Kidney glomerular epithelial cell (primary cell): ENCODE data around the gene GMDS.
A peak's percentile ranks its signal among the peaks of the same experiment; 100 is the strongest.

Source experiments
- DNase-seq: peaks from one replicate; lab custom pipeline; 2025; lab: John Stamatoyannopoulos, UW

Gene GMDS

DNA sequence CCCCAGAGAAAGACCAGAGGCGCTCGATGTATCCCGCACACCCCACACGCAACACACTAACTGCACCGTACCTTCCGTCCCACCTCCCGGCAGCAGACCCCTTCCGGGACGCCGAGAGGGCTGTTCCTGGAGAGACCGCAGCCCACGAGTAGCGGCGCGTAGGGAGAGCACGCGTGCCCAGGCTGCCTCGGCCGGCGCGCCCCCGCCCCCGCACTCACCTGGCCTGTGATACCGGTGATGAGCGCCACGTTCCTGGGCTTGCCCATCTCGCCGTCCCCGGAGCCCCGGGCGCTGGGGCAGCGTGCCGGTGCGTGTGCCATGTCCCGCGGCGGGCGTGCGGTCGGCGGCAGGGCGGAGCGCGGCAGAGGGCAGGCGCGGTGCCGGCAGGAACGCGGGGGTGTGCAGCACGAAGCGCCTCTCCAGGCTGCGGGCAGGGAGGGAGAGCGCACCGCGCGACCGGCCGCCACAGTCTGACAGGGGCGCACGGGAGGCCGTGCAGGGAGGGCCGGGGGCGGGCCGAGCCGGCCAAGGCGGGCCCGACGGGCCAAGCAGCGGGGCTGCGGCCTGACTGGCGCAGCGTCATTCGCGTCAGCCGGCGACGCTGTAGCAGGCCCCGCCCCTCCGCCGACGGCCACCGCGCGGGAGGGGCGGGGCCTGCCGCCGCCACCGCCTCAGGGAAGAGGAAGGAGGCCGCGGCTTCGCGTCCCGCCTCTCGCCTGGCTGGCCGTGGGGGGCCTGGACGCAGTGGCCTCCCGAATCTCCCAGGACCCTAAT is at the start of gene GMDS:
Gene GMDS (minus strand): TSS at position 503 of the 774 bp plus-strand sequence.
- peak; percentile 77 for DNase-seq

DNA sequence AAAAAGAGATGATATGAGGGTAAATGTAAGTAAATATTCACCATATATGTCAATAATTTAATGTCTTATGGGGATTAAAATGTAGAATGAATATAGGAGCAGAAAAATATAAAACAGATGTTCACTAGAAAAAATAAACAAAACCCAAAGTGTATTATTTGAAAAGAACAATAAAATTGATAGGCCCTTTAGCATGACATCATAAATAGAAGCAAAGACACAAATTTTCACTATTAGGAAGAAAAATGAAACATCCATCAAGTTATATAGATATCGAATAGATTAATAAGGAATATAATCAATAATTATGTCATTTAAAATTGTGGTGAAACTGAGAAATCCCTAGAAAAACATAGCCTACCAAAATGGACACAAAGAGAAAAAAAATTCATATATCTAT is 40.1 kb upstream of the GMDS start:
- no peak for DNase-seq

DNA sequence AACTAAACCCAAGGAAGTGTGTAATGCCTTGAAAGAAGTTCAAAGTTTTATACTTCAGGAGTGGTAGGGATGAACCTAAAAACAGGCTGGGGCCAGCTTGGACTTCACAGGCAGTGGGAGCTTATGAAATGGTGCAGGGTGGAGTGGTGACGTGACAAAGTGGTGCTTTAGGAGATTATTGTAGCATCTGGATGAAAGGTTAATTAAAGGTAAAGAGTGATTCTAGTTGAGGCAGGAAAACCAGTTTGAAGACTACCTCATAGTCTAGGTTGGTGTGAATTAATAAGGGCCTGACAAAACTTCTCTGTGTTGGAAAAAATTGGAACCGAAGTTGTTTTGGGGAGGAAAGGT is 30.5 kb upstream of the GMDS start:
- no peak for DNase-seq

DNA sequence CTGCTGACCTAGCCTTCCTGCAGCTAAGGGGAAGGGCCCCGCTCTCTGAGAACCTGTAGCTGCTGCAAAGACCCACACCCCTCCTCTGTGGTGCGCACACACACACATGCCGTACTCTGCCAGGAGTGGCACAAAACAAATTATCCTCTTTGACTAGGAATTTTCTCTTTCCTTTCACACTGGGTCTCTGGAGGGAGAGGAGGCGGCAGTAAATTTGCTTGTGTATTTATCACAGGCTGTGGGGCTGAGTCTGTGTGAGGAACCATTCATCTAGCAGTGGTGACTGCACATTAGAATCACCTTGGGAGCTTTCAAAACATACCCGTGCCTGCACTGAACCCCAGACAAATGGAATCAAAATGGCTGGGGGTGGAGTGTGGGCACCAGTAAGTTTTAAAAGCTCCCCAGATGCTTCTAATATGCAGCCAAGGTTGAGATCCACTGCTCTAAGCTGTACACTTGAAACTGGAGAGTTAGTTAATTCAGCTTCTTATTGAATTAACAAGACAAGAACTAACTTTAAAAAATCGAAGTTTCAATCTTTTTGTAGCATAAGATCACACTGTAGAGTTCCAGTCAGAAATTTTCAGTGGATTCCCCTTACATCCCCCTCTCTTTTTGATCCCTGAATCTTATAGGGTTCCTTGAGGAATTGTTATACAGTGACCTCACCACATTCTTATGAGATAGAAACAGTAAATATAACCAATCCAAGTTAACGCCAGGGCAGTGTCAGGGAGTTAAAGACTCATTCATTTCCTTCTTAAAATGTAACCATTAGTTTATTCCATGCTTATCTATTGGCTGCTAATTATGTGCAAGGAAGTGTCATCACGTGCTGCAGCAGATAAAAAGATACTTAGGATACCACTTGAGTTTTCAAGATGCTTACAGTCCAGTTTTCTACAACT is 29.8 kb upstream of the GMDS start:
- peak; percentile 43 for DNase-seq

DNA sequence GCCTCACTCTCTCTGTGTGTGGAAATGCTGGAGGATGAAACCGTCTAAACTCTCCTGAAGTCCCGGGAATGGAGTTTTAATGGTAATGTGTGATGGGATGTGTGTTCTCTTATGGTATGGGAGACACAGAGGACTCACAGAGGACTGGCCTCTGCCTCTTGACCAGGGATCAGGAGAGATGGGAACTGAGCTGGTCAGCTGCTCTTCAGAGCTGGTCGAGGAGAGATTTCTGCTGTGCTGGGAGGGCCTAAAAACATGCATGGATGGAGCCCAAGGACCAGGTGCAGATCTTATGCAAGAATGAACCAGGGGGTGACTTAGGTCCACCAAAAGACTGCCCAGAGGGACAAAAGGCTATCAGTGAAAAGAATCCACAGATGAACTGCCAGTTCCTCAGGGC is 27.3 kb upstream of the GMDS start:
- DNase-seq: no peak

DNA sequence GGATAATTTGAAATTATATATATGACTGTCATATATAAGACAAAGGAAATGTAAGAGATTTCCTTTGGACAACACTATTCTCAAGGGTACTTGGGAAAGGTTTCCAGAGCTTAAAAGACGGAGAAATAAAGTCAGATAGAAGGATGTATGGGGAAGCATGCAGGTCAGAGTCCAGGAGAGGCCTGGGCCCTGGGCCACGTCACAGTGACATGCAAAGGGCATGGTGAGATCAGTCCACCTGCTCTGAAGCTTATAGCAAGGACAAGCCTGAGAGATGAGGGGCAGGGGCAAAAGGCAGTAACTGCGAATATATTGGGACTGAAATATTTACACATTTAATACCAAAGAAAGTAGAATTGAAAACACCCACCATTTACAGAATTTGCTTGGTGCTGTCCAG is 24.6 kb upstream of the GMDS start:
- no peak for DNase-seq

DNA sequence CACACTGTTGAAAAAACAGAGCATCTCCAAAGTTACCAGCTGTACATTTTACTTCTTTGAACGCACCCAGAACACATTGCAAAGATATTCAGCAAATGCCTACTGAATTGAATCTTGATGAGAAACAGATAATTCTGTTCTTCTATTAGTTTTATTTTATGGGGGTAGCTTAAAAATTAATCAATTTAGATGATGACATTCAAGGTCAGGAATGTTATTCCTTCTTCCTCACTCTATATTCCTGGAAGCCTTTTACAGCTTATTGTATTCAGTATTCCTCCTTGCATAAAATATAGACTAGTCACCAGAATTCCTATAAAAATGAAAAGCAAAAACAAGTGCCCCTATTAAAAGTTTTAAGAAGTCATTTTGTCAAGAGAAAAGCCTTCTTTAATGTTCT is 21.4 kb upstream of the GMDS start:
- DNase-seq: peak; percentile 59

DNA sequence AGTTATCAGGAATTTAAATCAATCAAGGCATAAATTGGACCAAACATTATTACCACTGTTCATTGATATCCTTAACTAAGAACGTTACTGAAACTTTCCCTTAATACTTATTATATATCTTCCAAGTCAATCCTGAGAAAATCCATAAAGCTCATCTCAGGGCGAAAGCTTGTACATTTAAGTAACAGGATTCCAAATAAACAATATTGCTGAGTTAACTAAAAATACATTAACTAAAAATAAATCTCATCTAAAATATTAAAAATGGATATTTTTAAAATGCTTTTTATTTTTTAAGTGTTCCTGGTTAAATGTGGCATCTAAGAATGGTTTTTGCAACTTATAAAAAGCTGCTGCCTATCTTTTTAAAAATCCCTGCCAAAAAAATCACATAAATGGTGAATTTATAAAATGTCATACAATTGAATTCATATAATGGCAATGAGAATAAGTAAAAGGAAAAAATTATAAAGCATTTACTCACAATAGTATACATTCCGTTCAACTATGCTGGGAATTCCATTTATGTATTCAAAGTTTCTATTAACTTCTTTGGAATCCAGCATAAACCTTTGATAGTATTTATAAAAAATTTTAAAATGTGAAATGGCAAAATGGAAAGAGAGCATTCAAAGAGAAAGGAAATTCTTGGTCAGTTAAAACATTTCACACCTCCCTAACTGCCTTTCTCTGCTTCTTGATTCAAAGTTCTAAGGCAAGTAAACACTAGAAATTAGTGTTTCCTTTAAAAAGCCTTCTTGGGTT is 20.8 kb upstream of the GMDS start:
- peak; percentile 58 for DNase-seq

DNA sequence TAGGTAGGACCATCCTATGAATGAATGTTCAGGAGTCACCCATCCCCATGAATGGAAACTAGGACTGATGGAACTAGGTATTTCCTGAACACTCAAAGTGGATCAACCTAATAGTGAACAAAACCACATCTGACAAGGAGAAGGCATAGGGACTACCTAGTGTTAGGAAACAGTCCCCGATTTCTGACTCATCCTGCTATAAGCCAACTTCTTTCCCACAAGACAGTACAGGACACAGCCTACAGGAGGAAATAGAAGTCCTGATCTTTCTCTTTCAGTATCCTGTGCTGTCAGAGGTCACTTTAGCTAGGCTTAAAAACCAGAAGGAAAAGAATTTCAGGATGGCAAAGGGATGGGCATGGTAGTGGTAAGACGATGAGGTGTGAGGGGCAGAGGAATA is 19.5 kb upstream of the GMDS start:
- no peak for DNase-seq

DNA sequence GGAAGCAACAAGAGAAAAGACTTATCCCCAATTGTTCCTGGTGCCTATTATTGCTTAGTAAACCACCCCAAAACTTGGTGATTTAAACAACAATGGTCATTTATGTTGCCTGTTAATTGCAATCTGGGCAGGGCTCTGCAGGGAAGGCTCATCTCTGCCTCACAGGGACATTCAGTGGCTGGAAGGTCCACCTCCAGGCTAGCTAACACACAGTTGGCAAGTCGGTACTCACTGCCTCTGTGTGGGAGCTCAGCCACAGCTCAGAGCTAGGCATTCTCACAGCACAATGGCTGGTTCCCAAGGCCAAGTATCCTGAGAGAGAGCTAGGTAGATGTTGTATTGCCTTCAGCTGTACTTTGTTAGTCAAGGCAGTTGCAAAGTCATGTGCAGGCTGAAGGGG is 18.5 kb upstream of the GMDS start:
- DNase-seq: no peak

DNA sequence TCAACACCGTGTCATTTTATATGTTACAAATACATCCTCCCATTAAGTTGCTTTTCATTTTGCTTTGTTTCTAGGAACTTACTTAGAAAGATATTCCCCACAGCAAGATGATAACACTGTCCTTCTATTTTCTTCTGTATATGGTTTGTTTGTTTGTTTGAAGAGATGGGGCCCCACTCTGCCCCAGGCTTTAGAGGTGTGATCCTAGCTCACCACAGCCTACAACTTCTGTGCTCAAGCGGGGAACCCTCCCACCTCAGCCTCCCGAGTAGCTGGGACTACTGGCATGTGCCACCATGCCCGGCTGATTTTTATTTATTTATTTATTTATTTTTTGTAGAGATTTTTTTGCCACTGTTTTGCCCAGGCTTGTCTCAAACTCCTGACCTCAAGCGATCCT is 14.2 kb upstream of the GMDS start:
- DNase-seq: no peak

DNA sequence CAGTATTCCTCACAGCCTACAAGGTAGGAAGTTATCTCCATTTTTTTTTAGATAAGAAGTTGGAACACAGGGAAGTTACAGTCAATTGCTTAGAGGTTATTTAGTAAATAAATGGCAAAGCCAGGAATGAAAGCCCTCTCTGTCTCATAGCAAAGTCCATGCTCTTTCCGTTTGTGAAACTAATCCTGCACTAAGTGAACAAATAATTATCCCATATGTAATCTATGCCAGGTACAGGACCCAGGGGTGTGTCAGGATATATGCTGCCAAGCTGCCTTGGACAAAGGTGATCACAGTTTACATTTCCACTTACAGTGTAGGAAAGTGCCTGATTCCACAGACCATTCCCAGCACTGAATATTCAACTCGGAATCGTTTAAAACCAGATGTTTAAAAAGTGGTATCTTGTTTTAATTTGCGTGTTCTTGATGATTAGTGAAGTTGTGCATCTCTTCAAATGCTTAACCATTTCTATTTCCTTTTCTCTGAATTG is 13.6 kb upstream of the GMDS start:
- DNase-seq: no peak

DNA sequence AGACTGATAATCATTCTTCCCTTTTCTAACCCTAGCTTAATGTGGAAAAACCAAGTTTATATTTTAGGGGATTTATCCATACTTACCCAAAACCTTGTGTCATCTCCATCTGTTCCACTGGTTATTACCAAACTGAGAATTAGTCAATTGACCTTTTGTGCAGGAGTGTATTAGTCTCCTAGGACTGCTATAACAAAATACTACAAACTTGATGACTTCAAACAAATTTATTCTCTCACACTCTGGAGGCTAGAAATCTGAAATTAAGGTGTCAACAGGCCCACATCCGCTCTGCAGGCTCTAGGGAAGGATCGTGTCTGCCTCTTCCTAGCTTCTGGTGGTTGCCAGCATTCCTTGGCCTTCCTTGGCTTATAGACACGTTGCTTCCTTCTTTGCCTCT is 12.7 kb upstream of the GMDS start:
- DNase-seq: no peak

DNA sequence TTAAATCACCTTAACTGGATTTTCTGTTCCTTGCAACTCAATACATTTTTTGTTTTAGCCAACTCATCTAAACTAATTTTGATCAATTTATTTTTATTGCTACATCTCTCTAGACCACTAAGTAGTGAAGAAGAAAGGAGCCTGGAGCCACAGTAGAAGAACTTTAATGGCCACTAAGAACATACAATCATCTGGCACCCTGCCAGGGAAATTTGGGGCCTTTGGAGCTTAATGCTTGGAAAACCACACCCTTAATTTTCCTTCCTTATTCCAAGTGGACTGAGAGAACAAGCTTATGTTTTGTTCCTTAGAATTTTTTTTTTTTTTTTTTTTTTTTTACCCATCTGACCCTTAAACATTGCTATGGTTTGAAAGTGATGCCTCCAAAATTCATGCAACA is 12.0 kb upstream of the GMDS start:
- no peak for DNase-seq

DNA sequence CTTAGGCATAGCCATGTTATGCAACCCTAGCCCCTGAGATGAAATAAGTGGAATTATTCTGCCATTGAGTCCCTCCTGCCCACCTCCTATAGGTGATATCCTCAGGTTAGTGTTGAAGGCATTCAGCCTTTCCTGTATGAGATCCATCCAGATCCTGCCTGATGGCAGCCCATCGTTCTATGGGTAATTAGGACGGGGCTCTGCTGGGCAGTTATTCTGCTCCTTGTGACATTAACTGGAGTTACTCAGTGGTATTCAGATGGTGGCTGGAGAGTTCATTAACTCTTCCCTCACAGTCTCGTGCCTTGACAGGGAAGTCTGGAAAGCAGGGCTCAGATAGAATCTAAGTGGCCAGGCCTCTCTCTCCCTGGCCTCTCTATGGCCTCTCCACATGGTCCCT is 9.3 kb upstream of the GMDS start:
- DNase-seq: no peak

DNA sequence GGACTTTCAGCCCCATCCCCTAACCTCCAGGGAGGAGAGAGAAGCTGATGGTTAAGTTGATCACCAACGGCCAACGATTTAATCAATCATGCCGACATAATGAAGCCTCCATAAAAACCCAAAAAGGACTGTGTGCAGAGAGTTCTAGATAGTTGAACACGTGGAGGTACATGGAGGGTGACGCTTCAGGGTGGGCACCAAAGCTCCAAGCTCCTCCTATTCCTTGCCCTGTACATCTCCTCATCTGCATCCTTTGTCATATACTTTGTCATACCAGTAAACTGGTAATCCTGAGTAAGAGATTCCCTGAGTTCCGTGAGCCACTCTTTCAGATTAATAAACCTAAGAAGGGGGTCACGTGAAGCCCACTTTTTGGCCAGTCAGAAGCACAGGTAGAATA is 3.7 kb upstream of the GMDS start:
- DNase-seq: no peak

DNA sequence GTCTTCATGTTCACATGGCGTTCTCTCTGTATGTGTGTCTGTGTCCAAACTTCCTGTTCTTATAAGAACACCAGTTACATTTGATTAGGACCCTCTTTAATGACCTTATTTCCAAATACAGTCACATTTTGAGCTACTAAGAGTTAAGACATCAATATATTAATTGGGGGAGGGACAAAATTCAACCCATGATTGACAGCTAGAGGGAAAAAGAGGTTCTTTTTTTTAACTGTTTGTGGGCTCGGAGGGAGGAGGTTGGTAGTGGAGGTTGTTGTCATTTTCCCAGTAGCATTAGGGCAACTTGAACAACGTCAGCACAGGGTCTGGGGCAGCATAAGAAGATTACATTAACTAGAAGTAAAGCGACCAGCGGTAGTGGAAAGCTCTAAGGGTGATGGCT is 2.3 kb upstream of the GMDS start:
- no peak for DNase-seq

DNA sequence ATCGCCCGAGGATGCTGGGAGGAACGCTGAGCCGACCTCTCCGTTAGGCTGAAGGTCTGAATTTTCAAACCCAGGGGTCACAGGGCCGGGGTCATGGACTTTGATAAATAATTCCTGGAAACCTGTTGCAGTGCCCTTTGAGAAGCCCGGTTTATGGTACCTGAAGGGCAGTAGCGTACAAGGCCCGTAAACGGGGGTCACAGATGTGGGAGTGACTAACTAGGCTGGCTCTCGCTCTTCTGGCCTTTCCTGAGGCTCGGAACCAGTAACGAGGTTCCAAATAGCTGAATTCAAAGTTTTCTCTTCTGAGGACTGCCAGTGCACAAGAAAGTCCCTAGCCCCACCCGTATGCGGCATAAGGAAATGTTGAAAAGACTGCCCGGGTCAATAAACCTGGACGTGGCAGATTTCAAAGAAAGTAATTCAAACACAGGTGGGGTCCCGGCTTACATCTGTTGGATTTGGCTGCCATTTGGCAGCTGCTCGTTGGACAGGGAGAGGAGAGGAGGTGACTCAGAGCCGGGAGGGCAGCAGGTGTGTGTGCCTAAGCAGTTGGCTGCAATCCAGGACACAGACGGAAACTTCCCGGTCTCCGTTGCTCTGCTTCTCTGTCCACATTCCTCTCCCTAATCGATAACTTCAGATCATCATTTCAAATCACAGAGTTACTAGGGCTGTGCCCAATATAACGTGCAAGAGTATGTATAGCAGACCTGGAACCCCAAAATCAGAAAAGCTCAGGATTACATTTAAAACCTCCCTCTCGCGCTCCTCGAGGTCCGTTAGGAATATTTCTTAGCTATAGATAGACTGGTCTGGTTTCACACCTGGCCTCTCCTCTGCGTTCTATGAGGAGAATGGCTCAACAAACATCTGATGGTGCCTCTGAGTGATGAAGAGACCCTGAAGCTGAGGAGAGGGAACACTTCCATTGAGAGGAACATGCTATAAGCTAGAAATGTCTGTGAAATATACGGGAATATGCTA is 765 bp upstream of the GMDS start:
- DNase-seq: peak; percentile 59

DNA sequence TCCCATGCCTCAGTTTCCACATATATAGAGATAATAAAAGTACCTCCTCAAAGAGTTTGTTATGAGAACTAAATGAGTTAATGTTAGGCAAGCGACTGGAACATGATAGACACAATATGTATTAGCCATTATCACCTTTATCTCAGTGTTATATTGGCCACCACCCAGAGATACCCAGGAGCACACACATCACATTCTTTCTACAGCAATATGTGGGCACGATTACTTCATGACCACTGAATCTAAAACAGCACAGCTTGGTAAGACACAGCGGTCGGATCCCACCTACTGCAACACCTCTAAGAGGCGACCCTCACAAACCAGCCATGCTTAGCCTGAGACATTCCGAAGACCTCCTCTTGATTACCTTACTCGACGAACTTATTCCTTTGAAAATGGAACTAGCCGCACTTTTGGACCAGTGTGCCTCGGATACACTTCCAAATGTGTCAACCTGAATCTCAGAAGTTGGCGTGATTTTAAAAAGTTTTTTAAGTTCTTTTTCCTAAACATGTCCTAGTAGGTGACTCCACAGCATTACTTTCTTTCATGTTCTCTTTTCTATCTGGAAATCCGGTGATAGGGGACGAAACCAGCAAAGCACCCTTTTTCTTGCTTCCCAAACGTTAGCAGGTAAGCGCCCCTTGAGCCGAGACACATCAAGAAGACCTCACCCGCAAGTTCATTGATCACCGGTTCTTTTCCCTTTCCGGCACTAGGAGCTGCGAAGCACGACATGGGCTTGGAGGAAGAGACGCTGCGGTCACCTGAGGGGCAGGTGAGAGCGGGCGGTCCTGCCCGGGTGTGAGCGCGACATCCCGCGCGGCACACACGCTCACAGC is 923 bp downstream of the GMDS start:
- DNase-seq: no peak

DNA sequence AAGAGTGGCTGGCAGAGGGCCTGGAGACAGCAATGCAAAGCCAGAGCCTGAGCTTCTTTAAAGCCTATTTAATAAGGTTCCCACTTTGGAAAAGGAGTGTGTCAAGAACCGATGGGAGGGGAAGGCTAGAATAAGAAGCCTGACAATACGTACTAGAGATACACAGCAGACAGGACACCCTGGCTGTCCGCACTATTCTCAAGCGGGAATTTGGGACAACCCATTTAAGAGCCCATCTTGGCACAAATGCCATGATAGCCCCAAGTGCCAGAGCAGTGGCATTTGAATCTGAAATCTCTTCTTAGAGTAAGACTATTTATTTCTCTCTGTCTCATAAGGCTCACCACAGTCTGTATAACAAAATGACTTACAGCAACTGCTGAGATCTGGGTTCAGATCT is 3.1 kb downstream of the GMDS start:
- DNase-seq: no peak
